HFF-Myc (cell line): ENCODE results near the gene ZNF692.

Source experiments
- DNase-seq: peaks from one replicate; pipeline ENCODE4 v3.0.0-alpha.2; 2011; ENCODE audit warnings: low read depth; ENCODE audit errors: extremely low read depth
- H3K4me3 ChIP-seq: replicated peaks from 2 replicates; pipeline ENCODE4 v1.5.1; 2011; ENCODE audit warnings: low read depth, mild to moderate bottlenecking, control low read depth, low read length
- CTCF ChIP-seq: IDR thresholded peaks from 2 replicates; pipeline ENCODE4 v1.5.1; 2012; ENCODE audit warnings: mild to moderate bottlenecking, low read depth, low read length, control low read depth; ENCODE audit errors: missing control alignments

Gene ZNF692

GRCh38 chr1:248815407-248816034, 43.4 kb downstream of the ZNF692 start:
- TF ChIP-seq CTCF: no peak
- no peak overlapping the region for H3K4me3 ChIP-seq
- no peak for DNase-seq

DNA sequence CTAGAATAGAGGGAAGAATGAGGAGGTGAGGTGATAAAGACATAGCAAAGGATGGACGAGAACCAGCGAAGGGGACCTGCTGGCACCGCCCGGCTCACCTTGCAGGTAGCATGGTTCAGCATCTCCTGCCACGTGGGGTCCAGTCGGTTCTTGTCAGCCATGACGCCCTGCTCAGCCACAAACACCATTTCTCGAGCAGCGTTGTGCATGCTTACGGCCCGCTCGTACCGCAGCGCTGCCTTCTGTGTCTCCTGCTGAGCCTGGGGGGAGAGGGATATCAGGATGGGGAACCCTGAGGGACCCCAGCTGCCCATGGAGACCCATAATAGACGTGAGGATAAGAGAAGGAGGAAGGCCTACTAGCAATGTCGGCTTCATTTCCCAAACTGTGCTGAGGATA, 44.5 kb downstream of the ZNF692 start:
- no peak overlapping the region for H3K4me3 ChIP-seq
- DNase-seq: no peak
- TF ChIP-seq CTCF: no peak

GRCh38 chr1:248813546-248813945, 45.3 kb downstream of the ZNF692 start:
- H3K4me3 ChIP-seq: no peak overlapping the region
- TF ChIP-seq CTCF: no peak
- no peak for DNase-seq

DNA sequence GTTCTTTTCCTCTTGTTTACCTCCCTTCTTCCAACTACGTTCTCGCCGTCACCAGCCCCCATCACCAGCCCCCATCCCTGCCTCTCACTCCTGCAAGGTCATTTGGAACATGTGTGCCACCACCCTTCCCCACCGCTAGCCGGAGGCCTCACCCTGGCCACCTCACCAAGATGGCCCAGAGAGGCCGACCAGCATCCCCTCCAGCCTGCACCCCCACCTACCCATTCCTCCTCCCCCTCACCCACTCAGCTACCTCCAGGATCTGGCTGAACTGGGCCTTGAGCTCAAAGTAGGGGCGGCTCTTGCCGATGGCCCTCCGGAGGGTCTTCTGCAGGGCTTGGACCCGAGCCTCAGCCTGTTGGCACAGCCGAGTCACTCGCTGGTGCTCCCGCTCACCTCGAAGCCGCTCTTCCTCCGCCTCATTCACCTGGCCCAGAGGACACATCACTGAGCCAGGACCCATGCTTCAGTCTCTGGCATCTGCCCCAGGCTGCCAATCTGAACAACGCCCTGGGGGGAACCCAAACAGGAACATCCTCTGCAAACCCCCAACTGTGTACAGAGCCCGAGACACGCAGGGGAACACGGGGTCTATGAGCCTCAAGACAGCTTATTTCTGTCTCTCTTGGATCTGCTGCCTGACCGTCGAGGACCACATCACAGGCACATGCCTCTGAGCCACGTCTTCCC, 46.0 kb downstream of the ZNF692 start:
- H3K4me3 ChIP-seq: no peak overlapping the region
- no peak for DNase-seq
- no peak for TF ChIP-seq CTCF

- TF ChIP-seq CTCF: no peak
- DNase-seq: no peak
- H3K4me3 ChIP-seq: no peak overlapping the region
These were observed 47.1 kb downstream of the ZNF692 start for GRCh38 chr1:248811514-248812490.

DNA sequence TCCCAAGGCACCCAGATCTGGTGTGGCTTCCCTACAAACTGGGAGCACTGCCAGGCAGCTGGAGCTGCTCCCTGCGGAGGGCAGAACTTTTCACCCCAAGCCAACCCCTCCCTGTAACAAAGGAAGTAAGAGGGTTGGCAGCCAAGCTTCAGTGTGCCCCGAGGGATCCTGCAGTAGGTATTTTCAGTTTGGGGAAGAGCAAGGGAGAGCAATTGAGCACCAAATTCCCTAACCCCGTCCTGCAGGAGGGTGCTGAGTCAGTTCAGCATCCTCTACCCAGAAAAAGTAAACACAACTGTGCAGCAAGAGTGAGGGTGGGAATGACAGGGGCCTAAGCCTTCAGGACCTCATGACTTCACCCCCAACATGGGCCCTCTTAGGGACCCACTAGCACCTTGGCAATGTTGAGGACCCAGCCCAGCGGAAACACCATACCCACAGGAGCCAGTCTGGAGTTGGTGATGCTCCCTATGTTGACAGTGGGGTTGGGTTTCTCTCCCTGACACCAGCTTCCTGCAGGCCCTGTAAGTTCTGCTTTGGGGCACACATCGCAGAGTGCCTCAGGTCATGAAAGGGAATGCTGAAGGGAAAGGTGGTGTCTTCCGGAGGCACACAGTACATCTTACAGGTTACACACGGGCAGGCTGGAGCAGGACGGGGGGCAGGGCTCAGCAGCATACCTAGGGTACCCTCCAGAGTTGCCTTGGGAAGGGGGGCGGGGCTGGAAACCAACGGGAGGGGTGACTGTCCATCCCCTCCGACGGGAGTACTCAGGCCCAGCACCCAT, 48.0 kb downstream of the ZNF692 start:
- TF ChIP-seq CTCF: no peak
- no peak for DNase-seq

More for the DNA sequence above, 48.0 kb downstream of the ZNF692 start:
- no peak overlapping the region for H3K4me3 ChIP-seq
